Right kidney (tissue), 1 donor: Measurements from ENCODE around the gene ANKRD34A.

Experiments
- DNase-seq: peaks from one replicate; pipeline ENCODE4 v3.0.0-alpha.2; 2016

Gene ANKRD34A

DNA sequence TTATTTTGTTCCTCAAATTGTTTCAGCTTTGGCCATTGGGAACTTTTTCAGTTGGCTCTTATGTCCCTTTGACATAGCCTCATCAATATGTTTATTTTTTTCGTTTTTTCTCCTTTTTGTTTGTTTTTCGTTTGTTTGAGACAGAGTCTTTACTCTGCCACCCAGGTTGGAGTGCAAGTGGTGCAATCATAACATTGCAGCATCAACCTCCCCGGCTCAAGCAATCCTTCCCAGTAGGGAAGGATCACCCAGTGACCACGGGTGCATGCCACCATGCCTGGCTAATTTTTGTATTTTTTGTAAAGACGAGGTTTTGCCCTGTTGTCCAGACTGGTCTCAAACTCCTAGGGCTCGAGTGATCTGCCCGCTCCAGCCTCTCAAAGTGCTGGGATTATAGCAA is 8.2 kb upstream of the ANKRD34A start:
- no peak for DNase-seq

DNA sequence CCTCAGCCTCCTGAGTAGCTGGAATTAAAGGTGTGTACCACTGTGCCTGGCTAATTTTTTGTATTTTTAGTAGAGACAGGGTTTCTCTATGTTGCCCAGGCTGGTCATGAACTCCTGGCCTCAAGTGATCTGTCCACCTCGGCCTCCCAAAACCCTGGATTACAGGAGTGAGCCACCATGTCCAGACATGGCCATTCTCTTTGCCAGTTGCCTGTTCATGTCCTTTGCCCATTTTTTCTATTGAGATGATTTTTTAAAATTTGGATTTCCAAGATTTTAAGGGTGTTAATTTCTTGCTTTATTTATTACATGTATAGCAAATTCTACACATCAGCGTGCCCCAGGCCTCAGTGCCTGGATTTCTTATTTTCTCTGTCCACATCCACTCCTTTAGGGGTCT is 2.9 kb upstream of the ANKRD34A start:
- no peak for DNase-seq

DNA sequence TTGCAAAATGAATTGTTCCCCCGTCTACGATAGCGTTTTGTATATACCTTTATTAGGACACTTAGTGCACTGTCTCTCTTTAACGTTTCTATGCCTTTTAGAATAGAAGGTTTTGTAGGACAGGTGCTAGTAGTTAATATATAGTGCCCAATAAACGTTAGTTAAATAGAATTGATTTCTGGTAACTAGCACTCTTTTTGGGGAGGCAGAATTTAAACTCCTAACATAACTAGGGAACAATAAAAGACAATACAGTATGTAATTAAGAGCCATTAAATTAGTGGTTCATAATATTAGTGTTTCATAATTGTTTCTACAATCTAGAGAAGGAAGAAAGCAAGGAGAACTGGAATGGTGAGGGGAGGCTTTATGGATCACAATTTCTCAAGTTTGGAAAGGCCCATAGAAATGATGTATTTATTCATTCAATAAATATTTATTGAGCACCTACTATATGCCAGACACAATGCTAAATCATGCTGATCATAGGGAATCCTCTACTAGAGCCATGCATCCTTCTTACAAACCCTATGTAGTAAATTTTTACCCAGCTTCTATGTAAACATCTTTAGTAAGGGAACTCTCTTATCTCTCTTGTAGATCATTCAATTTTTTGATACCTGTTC is 857 bp upstream of the ANKRD34A start:
- no peak for DNase-seq

DNA sequence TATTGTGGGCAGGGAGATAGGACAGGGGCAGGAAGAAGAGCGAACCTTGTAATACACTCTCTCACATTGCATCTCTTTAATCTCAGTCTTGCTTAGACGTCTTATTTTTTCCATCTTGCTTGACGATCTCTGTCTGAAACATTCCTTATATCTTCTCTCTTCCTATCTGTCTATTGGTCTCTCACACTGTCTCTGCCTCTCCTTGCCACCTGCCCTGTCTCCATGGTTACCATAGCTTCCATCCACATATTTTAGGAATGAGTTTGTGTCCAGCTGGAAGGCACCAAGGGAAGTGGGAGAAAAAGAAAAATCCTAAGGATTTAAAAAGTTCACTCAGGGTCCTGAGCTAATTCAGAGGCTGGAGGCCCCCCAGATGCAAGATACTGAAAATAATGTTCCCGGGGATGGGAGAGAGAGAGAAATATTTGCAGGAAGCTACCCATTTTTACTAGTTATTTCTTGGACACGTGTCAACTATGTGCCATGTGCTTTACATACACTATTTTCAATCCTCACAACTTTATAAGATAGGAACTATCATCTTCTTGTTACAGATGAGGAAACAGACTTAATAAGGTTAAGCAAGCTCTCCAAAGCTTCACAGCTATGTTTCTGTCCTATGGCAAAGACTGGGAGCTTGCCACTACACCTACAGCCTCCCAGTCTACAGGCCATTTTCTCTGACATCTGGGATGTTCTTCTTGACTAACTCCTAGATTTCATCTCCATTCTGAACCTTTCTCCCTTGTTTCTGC is 933 bp downstream of the ANKRD34A start:
- DNase-seq: no peak

DNA sequence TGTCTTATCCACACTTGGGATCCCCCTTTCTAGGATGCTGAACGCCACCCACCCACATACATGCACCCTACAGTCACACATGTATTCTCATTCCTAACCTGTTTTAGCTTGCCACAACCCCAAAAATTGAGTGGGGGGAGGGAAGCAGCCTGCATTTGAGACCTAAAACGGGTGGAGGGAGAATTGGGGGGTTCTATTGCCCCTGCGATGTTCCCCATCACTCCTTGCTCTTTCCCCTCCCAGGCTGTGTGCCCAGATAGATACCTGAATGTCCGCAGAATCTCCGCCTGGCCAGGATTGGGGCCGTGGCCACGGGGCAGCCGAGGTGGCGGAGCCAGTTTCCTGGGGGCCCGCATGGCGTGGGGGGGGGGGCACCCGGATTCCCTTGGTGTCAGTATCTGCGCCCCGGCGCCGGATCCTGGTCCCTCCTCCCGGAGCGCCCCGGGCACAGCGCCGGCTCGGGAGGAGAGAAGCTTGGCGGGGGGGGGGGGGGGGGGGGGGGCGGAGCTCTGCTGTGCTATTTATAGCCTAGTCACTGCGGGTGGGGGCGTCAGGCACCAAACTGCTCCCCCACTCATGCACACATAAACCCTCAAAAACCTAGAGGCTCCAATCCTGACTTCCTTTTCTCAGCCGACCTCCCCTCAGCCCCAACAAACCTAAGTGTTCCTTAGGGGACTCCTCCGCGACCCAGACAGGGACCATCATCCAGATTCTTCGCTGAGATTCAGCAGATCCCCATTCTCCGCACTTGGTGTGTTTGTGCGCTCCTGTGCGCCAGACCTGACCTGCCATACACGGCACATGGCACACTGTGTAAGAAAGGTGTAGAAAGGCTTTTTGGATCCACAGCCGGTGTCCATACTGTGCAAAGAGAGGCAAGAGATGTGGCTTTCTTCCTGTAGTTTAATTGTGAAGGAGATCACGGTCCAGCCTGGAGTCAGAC is 1.9 kb downstream of the ANKRD34A start:
- DNase-seq: peak; percentile 36

DNA sequence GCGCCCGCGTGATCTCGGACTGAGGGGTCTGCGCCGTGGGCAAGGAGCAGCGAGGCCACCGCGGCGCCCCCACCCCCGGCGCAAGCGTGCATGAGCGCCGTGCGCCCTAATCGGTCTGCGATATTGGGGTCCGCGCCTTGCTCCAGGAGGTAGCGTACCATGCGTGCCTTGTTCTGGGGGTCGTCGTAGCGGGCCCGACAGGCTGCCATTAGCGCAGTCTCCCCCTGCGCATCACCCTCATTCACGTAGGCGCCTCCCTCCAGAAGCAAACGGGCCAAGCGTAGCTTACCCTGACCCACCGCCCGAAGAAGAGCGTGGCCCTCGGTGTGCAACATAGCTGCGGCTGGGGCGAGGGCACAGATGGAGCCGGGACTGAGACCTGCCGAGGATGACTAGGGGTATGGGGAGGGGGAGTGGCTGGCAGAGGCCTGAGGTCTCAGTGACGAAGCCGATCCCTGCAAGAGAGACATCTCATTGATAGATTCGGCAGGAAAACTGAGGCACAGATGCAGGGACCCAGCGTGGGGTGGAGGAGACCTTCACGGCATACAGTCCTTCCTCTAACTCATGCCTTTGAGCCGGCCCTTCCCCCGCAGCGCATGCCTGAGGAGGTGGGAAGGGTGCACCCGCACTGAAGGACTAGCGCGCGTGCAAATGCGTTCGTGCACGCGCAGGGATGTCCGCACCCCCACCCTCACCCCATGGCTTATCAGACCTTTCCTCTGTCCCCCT is 2.8 kb downstream of the ANKRD34A start:
- DNase-seq: peak; percentile 63

DNA sequence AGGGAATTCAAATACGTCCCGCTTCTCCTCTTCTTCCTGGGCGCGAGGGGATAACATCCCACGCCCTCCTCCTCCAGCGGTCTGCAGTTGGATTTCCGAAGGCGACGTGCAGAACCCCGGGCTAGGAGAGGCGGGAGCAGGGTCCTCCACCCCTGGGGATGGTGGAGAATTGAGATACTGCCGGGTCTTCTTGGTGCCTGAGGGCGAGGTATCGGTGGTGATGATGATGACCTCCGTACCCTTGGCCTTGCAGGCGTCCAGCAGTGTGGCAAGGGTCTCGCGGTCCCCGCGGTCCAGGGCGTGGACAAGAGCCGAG is 3.3 kb downstream of the ANKRD34A start:
- no peak for DNase-seq

DNA sequence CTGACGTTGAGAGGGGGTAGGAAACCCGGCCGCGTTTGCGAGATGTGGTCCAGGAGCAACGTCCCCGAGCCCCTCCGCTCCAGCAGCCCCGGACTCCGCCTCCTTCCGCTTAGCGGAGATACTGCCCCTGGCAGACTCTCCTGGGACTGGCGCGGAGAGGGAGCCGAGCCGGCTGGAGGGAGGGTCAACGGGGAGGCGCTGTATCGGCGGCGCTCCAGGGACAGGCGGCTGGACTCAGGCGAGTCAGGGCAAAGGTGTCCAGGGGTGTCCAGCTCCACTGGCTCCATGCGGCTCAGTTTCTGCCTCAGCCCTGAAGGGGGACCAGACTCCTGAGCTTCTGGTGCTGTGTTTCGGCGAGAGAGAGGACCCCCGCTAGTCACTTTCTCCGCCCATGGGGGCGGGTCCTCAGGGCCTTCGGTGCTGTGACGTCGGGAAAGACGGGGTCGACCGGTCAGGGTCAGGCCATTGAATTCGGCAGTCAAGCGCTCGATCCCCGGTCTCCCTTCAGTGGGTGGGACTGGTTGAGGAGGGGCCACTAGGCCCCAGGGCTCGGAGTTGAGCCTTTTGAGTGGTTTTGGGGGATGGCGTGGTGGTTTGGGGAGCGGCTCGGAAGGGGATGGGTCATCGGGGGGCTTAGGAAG is 3.8 kb downstream of the ANKRD34A start:
- peak; percentile 94 for DNase-seq

DNA sequence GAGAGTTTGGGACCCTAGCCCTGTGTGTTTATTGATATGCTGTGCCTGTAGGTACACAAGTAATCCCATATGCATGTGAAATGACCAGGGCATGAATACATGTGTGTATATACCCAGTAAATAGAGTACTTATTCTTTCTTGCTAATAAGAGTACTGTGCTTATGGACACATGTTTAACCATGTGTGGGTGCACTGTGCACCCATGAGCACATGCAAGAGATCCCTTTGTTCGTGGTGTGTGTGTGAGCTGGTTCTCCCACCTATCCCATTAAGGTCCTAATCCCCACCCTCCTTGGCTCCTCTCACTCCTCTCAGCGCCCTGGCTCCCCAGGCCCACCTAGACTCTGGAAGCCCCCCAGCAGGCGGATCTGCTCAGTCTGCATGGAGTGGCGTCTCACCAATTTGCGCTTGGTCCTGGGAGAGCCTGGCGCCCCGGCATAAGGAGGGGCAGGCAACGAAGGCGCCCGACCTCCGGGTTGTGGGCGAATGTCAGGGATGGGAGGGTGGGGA is 4.4 kb downstream of the ANKRD34A start:
- DNase-seq: no peak

DNA sequence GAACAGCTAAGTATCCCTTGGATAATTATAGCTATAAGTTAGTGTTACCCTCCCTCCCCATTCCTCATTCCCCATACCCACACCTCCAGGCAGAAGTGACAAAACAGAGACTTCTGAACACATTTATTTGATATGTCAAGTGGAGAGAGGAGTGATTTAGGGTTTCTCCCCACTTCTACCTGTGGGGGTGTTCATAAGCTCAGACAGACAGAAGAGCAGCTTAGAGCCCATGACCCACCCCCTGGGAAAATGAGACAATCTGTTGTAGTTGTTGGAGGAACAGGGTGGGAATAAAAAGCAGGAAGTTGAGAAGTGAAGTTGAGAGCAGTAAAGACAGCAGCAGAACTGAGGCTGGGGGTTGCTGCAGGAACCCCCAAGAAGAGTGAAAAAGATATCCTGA is 5.0 kb downstream of the ANKRD34A start:
- DNase-seq: no peak

DNA sequence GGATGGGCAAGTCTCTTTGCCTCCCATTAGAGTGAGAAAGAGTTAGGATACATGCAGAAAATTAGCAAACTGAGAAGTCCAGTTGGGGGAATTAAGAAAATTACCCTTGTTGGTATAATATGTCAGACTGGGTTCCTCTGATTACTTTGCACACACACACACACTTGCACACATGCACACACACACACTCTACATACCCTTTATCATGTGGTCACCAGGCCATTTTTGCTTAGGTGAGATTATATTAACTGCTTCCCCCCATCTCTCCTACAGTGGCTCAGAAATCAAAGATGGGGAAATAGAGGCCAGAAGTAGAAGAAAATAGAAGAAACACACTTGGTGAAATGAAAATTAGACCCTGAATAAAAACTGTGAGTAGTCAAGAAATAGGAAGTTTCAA is 5.6 kb downstream of the ANKRD34A start:
- no peak for DNase-seq

DNA sequence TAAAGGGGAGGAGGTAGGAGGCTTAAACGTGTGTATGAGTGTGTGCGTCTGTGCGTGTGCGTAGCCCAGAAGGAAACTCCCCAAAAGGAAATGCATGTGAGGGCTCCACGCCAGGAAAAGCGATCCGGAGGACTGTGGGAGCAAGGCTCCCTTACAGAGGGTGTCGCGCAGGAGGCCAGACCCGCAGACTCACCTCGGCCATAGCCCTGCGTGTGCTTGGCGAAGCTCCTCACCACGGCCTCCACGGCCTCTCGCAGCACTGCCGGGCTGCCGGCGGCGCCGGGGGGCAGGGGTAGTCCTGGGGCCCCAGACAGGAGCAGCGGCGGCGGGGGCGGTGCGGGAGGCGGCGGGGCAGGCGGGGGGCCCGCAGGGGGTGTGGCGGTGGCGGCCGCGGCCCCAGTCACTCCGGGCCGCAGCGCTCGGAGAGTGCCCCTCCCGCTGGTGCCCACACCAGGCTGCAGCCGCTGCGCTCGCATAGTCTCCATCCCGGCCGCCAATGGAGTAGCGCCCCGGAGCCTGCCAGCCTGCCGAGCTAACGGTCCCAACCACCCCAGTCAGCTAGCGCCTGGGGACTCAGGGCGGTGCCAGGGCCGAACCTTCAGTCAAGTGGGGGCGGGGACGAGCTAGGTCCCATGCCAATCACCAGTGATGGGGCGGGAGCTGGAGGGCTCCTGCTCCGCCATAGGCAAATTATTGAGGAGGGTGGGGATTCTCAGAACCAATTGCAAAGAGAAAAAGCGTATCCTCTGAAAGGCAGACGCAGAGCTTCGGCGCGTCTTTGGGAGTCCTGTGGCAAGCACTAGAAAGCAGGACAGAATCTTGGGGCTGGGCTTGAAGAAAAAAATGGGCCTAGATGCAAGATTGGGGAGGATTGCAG is 6.7 kb downstream of the ANKRD34A start, which contains the start of gene LIX1L:
LIX1L (minus strand) TSS at position 575 of the 877 bp plus-strand sequence; CDS start at position 485, 90 bp downstream.
- peak; percentile 90 for DNase-seq

DNA sequence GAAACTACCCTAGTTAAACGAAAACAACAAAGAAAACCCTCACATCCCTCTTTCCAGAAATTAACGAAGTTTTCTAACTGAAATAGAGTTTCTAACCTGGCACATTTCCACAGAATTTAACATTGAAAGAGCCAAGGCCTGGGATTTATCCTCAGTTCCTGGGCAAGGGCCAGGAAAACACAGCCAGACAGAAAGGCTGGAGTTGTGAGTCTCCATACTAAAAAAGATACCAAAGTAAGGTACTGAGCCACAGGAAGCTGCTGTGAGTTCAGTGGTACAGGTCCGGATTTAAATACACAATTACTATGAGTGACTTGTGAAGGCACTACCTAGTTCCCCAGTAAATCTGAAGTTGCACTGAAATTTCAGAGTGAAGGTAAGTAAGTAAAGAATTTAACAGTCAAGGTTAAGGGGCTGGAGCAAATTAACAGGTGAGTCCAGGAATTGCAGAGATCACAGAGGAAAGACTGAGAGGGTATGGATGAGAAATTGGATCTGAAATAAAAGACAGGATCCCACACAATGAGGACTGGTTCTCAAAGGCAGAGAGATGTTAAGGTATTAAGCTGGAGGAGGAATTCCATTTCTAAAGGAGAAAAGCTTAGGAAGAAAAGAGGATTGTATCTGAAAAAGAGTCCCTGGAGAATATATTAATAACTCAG is 7.5 kb downstream of the ANKRD34A start:
- peak; percentile 42 for DNase-seq

DNA sequence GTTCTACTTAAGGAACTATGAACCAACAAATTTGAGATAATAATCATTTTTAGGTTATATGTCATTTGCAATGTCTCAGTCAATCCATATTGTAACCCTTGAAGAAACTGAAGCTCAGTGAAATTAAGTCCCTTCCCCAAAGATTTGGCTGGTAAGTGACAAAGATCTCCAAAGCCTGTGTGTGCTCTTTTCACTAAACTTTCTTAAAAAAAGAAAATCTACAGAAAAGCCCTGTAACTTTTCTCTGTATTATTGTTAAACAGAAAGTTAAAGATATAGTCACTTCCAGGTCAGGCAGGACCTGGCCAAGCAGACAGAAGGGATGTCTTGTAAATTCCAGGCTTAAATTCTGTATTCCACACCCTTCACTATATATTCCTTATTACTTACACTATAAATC is 8.0 kb downstream of the ANKRD34A start:
- DNase-seq: no peak

DNA sequence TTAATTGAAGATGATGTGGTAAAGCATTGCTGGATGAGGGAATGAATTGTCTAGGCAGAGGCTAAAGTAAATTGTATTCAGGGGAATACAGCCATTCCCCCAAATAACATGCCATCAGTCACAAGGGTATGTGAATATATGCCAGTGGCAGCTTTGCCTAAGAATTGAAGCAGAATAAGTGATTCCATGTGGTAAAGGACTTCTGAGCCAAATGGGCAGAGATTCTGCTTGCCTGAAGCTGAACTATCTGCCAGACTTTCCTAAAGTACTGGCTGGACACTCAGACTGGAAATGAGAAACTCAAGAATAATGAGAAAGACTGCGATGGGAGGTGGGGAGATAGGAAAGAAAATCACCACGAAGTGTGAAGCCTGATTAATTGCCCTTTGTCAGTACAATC is 8.9 kb downstream of the ANKRD34A start:
- DNase-seq: no peak

DNA sequence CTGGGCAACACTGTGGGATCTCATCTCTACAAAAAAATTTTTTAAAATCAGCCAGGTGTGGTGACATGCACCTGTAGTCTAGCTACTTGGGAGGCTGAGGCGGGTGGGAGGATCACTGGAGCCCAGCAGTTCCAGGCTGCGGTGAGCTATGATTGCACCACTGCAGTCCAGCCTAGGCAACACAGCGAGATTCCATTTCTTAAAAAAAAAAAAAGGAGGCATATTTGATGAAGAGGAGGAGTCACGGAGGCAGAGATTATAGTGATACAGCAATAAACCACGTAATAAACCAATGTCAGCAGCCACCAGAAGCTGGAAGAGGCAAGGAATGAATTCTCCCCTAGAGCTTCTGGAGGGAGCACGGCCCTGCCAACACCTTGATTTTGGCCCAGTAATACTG is 10.5 kb downstream of the ANKRD34A start:
- no peak for DNase-seq

DNA sequence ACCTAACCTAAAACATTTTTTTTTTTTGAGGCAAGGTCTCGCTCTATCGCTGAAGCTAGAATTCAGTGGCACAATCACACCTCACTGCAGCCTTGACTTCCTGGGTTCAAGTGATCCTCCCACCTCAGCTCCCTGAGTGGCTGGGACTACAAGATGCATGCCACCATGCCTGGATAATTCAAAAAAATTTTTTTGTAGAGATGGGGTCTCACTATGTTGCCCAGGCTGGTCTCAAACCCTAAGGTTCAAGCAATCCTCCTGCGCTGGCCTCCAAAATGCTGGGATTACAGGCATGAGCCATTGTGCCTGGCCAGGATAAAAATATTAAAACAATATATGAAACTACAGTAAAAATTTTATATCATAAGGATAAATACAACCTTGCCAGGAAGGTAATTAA is 11.5 kb downstream of the ANKRD34A start:
- no peak for DNase-seq

DNA sequence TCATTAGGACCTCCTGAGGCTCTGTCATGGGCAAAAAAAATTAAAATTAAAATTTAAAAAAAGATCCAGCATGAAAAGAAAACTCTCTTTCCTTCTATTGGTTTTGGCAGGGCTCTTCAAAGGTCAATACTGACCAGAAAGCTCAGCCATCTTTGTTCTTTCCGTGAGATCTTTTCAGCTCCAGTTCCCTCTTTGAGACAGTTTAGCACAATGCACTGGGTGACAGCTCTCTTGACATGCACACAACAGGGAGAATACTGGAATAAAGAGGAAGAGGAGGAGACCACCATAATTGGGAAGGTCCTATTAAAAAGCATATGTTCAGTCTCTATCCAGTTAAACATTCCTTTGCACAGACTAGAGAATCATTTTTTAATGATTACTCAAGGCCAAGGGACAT is 12.8 kb downstream of the ANKRD34A start:
- no peak for DNase-seq

DNA sequence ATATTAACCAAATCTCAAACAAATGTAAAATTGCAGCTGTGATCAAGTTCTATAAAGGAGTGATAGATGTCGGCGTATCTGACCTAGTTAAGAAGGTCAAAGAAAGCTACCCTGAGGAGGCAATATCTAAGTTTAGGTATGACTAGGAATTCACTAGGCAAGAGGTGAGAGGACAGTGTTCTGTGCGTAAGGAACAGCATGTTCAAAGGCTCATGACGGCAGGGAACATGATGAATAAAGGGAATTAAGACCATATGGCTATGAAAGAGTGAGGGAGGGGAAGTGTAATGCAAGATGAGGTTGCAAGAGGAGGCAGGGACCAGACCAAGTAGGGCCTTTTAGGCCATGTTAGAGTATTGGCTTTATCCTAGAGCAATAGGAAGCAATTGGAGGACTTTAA is 15.2 kb downstream of the ANKRD34A start:
- no peak for DNase-seq

DNA sequence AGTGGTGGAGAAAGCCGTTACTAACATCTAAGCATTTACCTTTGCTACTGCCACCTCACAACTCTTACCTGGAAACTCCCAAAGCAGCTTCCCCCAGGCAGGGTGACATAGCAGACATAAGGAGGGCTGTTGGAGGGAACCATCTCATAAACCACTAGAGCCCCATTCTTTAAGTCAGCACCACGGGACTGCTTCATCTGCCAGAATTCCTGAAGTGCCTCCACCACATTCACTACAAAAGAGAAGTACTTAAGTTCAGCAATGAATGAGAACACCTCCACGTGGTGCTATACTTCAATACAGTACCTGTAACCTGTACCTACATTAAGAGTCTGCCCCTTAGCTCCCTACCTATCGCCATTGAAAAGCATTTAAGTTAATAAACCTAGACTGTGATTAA is 16.8 kb downstream of the ANKRD34A start:
- DNase-seq: no peak
